ENCODE measurements around the gene C11orf71. TPM values are rescaled to one million over a fixed set of nuclear protein-coding genes. Genes with fewer than 3 reads are reported as not detected.

C11orf71 gene
- total and polyA plus RNA-seq, 9 of the 15 experiments (the other 6 are each of a cell fraction or from before 2014, with no cell fraction given), result 2.9 to 15.1 (median 9.1) TPM

- POLR2A ChIA-PET, result interaction anchor here (0.9 to 1.7 kb wide), 7 partner anchors 8 to 42 kb away, joined by 3 to 7 read pairs (median 3); no protein-coding TSS in a partner anchor
- Histone ChIP-seq H2AFZ (ENCODE audit: low read depth, low read length) (peak within 1 kb of the TSS; percentile 77), H3K36me3 (ENCODE audit: control insufficient read depth, insufficient read depth, low read length) (peaks cover 16% of the 10 kb centered on the region), H3K4me1 (replicated peaks in 1 of 2; ENCODE audit: control insufficient read depth in 2 of 2, insufficient read depth in 2 of 2, low read length in 2 of 2) (peaks cover 7 to 16% of the 10 kb centered on the region in 2 experiments; a peak in 3 of 5 replicates), H3K4me3 (peak within 1 kb of the TSS; percentile 82), H3K9ac (ENCODE audit: insufficient read depth in 1 of 2, low read depth in 2 of 2, low read length in 2 of 2) (peak within 1 kb of the TSS; percentile 81 to 98), H3K27me3 (ENCODE audit: control insufficient read depth in 2 of 2, insufficient read depth in 2 of 2, low read length in 2 of 2) (no peaks in the 10 kb centered on the region), H3K27ac (ENCODE audit: extremely low read depth, low read depth, low read length) (peak within 1 kb of the TSS; percentile 85), H3K9me3 (replicated peaks; ENCODE audit: control insufficient read depth, insufficient read depth, low read depth, low read length) (no peaks in the 10 kb centered on the region), H3K79me2 (ENCODE audit: control insufficient read depth, insufficient read depth, low read length) (peaks cover 53% of the 10 kb centered on the region), H3K9me1 (ENCODE audit: control insufficient read depth, insufficient read depth, low read length) (no peaks in the 10 kb centered on the region), H3K4me2 (ENCODE audit: insufficient read depth, low read length) (peak within 1 kb of the TSS; percentile 91), H4K20me1 (replicated peaks; ENCODE audit: control insufficient read depth, insufficient read depth, low read length) (no peaks in the 10 kb centered on the region)
- FAIRE-seq (peak; percentile 92), DNase-seq (ENCODE audit: extremely low read depth in 1 of 4, low spot score in 3 of 4) (peak; percentile 90 to 98 (median 92)), ATAC-seq (peak; percentile 89)
- TSS peak; percentile 32 for BruUV-seq (replicated peaks)
- intact Hi-C loops (cut with micrococcal nuclease) (loop anchor here (1.0 to 5.0 kb wide), 3 partner anchors 39 to 142 kb away; partner anchors contain the start of genes C11orf71, NNMT and RBM7), in situ Hi-C loops (cut with MboI) (no loop called here)
- 1% methylated on average over 47 of the region's 64 CpGs for WGBS (ENCODE audit: insufficient coverage, low coverage, missing lambda C conversion rate)
- CTCF ChIA-PET (ENCODE audit: low intra/inter-chr PET ratio), result no interaction called here
- TF ChIP-seq, protein P1, sequence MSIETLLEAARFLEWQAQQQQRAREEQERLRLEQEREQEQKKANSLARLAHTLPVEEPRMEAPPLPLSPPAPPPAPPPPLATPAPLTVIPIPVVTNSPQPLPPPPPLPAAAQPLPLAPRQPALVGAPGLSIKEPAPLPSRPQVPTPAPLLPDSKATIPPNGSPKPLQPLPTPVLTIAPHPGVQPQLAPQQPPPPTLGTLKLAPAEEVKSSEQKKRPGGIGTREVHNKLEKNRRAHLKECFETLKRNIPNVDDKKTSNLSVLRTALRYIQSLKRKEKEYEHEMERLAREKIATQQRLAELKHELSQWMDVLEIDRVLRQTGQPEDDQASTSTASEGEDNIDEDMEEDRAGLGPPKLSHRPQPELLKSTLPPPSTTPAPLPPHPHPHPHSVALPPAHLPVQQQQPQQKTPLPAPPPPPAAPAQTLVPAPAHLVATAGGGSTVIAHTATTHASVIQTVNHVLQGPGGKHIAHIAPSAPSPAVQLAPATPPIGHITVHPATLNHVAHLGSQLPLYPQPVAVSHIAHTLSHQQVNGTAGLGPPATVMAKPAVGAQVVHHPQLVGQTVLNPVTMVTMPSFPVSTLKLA (conservative IDR thresholded peaks at IDR 0.05), result peak; percentile 99 to 100
- TF ChIP-seq ZNF165 (CRISPR knock-in tag; IDR thresholded peaks at IDR 0.05; ENCODE audit: borderline replicate concordance), result no peak
- TF ChIP-seq RFX1 (IDR thresholded peaks at IDR 0.05), result no peak
- TF ChIP-seq ESRRB (CRISPR knock-in tag; IDR thresholded peaks at IDR 0.05; ENCODE audit: borderline replicate concordance), result no peak
- TF ChIP-seq MECOM (CRISPR knock-in tag; IDR thresholded peaks at IDR 0.05), result no peak
- no peak for TF ChIP-seq ZNF384 (IDR thresholded peaks at IDR 0.05; ENCODE audit: low read depth, low read length)
- peak; percentile 93 for TF ChIP-seq ARID4B (CRISPR knock-in tag; IDR thresholded peaks at IDR 0.05)
- TF ChIP-seq, protein P2, sequence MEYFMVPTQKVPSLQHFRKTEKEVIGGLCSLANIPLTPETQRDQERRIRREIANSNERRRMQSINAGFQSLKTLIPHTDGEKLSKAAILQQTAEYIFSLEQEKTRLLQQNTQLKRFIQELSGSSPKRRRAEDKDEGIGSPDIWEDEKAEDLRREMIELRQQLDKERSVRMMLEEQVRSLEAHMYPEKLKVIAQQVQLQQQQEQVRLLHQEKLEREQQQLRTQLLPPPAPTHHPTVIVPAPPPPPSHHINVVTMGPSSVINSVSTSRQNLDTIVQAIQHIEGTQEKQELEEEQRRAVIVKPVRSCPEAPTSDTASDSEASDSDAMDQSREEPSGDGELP (CRISPR knock-in tag; IDR thresholded peaks at IDR 0.05; ENCODE audit: borderline replicate concordance), result peak; percentile 85
- TF ChIP-seq MAFF (IDR thresholded peaks at IDR 0.05; ENCODE audit: low read length), result peak; percentile 8; the same call in 1 of the 2 replicates
- TF ChIP-seq RBM14 (IDR thresholded peaks at IDR 0.05; ENCODE audit: borderline replicate concordance, insufficient read depth, low read depth, low read length), result no peak
- TF ChIP-seq MLLT1 (IDR thresholded peaks at IDR 0.05), result peak in 1 of 2 experiments; percentile 8; a peak in 1 of 4 replicates
Measured at GRCh38 chr11:114439229-114440120, 39.2 kb upstream of the C11orf71 start, which contains the start of gene REXO2. TSS of gene REXO2 (plus strand) at chr11:114439467. CDS start at chr11:114439529, 62 bp downstream.
